B cell (primary cell): ENCODE measurements around the gene ABCC3.

ENCODE experiments used
- EZH2 ChIP-seq: IDR thresholded peaks from 2 replicates; pipeline ENCODE4 v1.6.1; 2012; ENCODE audit warnings: borderline replicate concordance, low read depth, mild to moderate bottlenecking, moderate library complexity, low read length; ENCODE audit not compliant: insufficient read depth, poor library complexity, severe bottlenecking
- TF ChIP-seq, protein P1 (sequence below): fragments of 200-600 bp; IDR thresholded peaks from one replicate; pipeline ENCODE4 v1.8.0; 2022; ENCODE audit warnings: antibody characterized with exemption, mild to moderate bottlenecking

- TF ChIP-seq, protein P1, sequence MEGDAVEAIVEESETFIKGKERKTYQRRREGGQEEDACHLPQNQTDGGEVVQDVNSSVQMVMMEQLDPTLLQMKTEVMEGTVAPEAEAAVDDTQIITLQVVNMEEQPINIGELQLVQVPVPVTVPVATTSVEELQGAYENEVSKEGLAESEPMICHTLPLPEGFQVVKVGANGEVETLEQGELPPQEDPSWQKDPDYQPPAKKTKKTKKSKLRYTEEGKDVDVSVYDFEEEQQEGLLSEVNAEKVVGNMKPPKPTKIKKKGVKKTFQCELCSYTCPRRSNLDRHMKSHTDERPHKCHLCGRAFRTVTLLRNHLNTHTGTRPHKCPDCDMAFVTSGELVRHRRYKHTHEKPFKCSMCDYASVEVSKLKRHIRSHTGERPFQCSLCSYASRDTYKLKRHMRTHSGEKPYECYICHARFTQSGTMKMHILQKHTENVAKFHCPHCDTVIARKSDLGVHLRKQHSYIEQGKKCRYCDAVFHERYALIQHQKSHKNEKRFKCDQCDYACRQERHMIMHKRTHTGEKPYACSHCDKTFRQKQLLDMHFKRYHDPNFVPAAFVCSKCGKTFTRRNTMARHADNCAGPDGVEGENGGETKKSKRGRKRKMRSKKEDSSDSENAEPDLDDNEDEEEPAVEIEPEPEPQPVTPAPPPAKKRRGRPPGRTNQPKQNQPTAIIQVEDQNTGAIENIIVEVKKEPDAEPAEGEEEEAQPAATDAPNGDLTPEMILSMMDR, result no peak
- TF ChIP-seq EZH2, result no peak
These were observed 29.3 kb upstream of the ABCC3 start for GRCh38 chr17:50605429-50605828.
